ENCODE results near the gene BAD.

- TF ChIP-seq CTCF (IDR thresholded peaks at IDR 0.05): no peak
- TF ChIP-seq EZH2phosphoT487 (IDR thresholded peaks at IDR 0.05): no peak
These were observed 40.4 kb upstream of the BAD start for GRCh38 chr11:64324692-64325469.
